Endothelial cell of hepatic sinusoid (primary cell): ENCODE data around the gene MT2A.

Experiments used
- in situ Hi-C: cut with HindIII; loops from 2 replicates; pipeline ENCODE4 v1.10.0; 2017; ENCODE audit warnings: low sequenced_read_pairs

Gene MT2A

DNA sequence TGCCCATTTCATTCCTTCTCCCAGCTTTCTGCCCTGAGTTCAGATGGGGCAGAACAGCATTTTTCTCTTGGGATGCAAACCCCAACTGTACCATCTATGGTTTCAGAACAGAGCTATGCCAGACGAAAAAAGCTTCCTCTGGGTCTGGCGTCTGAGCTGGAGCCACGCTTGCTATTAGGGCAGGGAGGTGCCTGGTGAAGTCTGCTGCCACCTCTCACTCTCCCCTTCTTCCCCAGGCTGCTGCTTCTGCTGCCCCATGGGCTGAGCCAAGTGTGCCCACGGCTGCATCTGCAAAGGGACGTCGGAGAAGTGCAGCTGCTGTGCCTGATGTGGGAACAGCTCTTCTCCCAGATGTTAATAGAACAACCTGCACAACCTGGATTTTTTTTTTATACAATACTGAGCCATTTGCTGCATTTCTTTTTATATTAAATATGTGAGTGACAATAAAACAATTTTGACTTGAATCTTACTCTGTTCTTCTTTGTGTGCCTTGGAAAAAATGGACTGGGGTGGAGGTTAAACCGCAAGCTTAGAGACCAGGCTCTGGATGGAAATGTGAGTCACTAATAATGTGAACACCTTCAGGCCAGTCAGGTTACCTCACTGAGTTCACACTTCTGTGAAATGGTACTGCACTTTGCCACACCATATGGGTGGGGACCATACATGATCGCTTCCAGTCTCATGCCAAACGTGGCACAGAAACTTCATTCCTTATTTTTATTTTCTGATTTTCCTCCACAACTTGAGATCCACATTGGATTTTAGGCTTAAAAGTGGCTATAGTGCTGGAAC, 28.4 kb downstream of the MT2A start:
- in situ Hi-C loops: no loop called here

DNA sequence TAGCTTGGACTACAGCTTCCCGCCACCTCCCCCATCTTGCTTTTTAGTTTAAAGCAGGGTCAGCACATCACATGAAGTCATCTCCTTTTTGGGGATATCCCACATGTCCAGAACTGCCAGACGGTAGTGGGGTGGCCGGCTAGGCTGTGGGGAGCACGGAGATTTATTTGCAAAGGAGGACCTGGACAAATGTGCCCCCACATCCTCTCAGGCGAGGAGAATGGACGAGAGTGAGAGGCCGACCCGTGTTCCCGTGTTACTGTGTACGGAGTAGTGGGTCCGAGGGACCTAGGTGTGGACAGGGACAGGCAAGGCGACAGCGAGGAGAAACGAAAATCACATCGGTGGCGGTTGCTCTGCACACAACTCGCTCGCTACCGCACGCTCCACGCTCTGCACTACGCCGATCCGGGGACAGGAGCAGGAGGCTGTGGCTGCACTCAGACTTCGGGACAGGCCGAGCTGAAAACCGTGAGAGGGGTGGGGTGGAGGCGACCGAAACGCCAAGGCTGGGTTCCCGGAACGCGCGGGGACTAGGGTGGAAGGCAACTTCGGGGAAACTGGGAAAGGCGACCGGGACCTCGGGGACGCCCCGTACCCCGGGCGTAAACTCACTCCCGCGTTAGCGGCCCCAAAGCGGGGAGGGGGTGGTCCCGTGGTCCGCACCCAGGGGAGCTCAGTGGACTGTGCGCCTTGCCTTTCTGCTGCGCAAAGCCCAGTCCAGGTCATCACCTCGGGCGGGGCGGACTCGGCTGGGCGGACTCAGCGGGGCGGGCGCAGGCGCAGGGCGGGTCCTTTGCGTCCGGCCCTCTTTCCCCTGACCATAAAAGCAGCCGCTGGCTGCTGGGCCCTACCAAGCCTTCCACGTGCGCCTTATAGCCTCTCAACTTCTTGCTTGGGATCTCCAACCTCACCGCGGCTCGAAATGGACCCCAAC, 29.7 kb downstream of the MT2A start, which contains the start of gene MT1A:
Gene MT1A (plus strand): TSS at position 853 of the 937 bp plus-strand sequence. CDS start 73 bp downstream, at position 926.
- in situ Hi-C loops: no loop called here

DNA sequence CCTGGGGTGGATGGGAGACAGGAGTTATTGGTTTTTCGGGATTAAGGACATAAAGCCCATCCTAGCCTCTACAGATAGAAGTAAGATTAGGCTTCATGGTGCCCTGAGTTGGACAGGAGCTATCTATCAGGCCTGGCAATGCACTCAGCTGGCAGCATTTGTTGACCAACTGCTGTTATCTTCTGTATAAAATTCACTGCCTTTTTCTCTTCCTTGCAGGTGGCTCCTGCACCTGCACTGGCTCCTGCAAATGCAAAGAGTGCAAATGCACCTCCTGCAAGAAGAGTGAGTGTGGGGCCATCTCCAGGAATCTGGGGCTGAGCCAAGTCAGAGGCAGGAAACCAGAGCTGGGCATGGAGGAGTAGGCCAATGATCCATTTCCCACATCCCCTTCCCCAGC, 30.7 kb downstream of the MT2A start:
- in situ Hi-C loops: no loop called here

DNA sequence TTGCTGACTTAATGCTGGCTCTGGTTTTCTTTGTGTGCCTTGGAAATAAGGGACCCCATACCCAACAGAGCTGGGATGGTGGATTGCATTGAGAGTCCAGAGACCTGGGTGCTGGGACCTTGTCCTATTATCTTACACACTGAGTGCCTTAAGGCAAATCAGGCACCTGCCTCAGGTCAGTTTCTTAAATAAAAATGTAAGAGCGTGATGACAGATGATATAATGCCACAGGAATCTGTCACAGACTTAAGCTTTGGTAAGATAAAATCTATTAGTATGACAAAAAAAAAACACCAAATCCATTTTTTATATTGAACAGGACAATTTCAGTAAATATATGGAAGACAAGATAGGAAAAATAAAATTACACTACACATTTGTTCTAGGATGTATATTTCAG, 31.7 kb downstream of the MT2A start:
- in situ Hi-C loops: no loop called here

DNA sequence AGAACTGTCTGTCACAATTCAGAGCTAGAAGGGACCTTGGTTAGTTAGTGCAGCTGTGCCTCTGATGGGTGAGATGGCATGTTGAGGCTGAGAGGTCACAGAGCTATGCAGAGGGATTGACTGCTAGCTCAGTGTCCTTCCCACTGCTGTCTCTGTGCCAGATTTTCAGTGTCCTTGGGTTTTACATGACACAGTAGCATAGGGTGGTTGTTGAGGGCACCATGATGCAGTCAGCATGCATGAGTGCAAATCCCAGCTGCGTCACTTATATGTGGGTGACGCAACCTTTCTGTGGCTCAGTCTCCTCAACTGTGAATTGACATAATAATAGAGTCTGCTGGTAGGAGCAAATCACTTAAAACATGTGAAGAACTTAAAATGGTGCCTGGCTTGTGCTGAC, 32.8 kb downstream of the MT2A start:
- in situ Hi-C loops: no loop called here

DNA sequence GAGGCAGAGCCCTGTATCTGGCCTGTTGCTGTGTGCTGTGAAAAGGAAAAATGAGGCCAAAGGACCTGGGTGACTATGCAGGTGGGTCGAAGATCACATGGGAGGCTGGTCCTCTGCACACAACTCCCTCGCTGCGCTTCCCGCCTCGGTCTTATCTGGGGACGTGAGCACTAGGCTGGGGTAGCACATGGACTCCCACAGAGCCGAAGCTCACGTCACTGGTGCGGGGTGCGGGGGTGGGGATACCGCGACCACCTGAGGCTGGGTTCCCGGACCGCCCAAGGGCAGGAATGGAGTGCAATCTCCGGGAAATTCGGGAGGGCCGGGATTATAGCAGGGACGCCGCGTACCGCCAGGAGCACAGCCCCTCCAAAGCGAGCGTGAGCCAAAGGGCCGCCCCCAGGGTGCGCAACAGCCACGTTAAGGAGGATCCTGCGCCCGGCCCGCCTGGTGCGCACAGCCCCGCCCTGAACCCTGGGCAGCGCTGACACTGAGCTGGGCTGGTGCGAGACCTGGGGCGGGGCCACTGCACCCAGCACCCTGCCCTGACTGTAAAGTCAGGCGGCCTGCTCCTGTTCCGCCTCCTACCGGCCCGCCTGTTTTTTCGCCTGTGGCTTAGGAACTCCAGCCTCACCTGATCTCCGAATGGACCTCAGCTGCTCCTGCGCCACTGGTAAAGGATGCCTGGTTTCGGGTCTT, 34.8 kb downstream of the MT2A start:
- in situ Hi-C loops: no loop called here

DNA sequence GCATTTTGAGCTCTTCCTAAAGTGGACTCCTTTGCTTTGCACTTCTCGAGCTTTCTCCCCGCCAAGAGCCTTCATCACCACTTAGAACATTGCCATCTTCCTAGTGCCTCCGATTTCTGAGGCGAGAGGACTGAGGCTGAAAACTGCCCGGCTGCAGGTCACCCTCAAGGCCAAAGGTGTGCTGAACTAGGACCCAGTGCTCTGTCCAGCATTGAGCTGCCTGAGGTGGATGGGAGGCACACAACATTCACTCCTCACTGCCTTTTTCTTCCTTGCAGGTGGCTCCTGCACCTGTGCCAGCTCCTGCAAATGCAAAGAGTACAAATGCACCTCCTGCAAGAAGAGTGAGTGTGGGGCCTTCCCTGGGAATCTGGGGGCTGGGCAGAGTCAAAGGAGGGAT, 35.4 kb downstream of the MT2A start:
- in situ Hi-C loops: no loop called here

DNA sequence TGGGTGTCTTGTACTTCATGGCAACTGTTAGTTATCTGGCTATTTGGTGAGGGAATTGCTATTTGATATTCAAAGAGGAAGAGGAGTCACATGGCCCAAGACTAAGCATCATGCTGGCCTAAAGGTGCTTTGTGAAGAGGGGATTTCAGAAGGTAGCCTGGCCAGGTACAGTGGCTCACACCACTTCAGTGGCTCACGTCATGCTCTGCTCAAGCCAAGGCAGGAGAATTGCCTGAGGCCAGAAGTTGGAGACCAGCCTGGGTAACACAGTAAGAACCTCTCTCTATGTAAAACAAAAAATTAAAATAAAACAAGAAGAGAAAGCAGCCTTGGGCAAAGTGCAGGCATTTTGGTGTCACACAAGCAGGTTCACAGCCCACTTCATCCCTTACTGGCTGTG, 36.9 kb downstream of the MT2A start:
- in situ Hi-C loops: no loop called here

DNA sequence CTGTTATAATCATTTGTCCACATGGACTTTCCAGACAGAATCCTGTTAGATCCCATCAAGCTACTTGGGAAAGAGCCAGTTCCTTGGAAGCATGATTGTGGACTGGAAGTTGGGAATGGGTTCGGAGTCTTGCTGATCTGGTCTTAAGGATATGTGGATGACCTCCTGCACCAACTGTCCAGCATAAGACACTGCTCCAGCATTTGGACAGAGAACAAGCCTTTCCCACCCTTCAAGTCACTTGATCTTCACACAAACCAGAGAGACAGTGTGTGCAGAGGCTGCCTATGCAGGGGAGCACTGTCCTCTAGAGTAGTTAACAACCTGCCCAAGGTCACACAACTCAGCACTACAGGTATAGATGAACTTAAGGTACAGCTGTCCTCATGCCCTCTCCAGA, 37.5 kb downstream of the MT2A start:
- in situ Hi-C loops: no loop called here

DNA sequence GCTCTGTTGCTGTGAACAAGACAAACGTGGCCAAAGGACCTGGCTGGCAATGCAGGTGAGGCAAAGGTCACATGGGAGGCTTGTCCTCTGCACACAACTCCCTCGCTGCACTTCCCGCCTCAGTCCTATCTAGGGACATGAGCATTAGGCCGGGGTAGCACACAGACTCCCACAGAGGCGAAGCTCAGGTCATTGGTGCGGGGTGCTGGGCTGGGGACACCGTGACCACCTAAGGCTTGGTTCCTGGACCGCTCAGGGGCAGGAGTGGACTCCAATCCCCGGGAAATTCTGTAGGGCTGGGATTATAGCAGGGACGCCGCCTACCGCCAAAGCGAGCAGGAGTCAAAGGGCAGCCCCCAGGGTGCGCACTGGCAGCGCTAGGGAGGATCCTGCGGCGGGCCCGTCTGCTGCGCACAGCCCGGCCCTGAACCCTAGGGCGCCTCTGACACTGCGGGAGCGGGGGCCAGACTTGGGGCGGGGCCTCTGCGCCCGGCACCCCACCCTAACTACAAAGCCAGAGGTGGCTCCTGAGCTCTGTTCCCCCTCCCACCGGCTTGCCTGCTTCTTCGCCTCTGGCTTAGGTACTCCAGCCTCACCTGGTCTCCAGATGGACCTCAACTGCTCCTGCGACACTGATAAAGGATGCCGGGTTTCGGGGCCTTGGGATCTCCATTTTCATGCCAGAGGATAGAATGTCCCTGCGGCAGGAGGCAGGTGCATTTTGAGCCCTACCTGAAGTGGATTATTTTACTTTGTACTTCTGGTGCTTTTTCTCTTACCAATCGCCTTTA, 39.5 kb downstream of the MT2A start:
- in situ Hi-C loops: no loop called here

DNA sequence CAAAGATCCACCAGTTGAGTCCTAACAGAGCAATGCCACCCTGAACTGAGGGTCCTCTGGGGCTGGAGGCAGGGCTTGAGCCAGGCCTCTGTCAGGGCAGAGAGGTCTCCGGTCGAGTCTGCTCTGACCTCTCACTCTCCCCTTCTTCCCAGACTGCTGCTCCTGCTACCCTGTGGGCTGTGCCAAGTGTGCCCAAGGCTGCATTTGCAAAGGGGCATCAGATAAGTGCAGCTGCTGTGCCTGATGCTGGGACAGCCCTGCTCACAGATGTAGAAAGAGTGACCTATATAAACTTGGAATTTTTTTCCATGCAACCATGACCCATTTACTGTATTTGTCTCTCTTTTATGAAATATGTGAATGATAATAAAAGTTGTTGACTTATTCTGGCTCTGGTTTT, 40.9 kb downstream of the MT2A start:
- in situ Hi-C loops: no loop called here

DNA sequence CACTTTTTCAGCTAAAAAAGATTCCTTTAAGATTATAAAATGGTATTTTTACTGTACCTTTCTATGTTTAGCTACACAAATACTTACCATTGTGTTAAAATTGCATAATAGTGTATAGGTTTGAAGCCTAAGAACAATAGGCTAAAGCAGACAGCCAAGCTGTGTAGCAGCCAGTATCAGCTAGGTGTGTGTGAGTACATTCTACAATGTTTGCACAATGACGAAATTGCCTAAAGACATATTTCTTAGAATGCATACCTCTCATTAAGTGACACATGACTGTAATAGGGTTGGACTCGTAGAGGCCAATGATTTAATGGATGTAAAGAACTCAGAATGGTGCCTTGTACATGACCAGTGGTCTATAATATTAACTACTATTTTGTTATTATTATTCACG, 41.4 kb downstream of the MT2A start:
- in situ Hi-C loops: loop anchor here (5.0 kb wide), 1 partner anchor 83 kb away; the partner anchor contains the start of gene MT4

DNA sequence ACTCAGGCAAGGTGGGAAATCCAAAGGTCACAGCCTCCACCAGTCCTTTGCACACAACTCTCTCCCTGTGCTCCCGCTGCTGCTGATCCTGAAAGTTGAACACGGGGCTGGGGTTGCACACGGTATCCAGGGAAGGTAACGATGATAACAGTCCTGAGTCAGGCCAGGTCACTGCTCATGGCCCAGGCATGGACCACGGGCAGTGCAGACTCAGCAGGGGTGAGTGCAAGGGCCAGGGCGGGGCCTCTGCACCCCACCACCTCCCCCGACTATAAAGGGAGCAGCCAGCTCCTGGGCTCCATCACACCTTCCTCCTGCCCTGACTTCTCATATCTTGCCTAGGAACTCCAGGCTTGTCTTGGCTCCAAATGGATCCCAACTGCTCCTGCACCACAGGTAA, 43.2 kb downstream of the MT2A start, which contains the start of gene MT1B:
Gene MT1B (plus strand): TSS at position 301 of the 400 bp plus-strand sequence. CDS start 68 bp downstream, at position 369.
- in situ Hi-C loops: loop anchor here (5.0 kb wide), 1 partner anchor 84 kb away; the partner anchor contains the start of gene MT4

DNA sequence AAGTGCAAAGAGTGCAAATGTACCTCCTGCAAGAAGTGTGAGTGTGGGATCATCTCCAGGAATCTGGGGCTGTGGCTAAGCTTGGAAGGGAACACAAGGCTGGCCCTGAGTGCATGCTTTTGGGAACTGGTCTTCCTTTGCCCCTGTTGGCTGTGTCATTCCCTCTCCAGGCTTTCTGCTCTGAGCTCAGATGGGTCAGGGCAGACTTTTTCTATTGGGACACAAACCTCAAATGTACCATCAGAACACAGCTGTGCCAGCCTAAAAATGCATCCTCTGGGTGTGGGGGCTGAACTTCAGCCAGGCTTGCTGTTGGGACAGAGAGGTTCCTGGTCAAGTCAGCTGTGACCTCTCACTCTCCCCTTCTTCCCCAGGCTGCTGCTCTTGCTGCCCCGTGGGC, 44.2 kb downstream of the MT2A start:
- in situ Hi-C loops: loop anchor here (5.0 kb wide), 1 partner anchor 85 kb away; the partner anchor contains the start of gene MT4

DNA sequence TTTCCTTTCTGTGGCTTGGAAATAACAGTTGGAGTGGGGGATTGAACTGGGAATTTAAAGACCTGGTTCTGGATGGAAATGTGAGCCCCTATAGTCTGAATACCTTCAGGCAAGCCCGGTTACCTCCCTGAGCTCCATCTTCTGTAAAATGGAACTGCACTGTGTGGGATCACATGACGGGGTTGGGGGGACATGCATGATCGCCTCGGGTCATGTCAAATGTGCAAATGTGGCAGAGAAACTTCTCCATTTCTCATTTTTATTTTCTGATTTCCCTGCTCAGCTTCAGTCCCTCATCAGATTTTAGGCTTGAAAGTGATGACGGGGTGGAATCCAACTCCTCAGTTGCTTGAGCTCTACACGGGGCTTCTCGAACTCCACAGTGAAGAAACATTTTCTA, 44.8 kb downstream of the MT2A start:
- in situ Hi-C loops: loop anchor here (5.0 kb wide), 1 partner anchor 86 kb away; the partner anchor contains the start of gene MT4

DNA sequence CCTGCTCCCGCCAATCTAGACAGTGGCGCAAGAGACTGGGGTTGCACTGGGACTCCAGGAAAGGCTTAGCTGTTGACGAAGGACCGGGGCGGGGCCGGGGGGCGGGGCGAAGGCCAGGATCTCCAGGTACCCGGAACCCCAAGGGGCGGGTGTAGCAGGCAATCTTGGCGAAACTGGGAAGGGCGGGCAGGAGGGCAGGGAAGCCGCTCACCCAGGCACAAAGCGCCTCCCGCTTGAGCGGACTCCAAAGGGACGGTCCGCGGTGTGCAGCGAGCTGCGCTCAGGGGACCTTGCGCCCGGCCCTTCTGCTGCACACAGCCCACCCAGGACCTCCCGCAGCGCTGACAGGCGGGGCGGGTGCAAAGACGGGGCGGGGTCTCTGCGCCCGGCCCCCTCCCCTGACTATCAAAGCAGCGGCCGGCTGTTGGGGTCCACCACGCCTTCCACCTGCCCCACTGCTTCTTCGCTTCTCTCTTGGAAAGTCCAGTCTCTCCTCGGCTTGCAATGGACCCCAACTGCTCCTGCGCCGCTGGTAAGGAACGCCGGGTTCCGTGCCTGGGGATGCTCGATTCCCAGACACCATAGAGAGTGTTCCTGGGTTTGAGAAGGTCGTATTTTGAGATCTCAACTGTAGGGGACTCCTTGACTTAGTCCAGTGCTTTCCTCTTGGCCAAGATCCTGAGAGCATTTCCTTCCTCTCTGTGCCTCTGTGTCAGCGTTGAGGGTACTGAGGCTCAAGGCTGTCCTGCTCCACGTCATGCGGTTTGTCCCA, 49.4 kb downstream of the MT2A start, which contains the start of gene MT1F:
Gene MT1F (plus strand): TSS at position 405 of the 772 bp plus-strand sequence. CDS start 100 bp downstream, at position 505.
- in situ Hi-C loops: no loop called here

DNA sequence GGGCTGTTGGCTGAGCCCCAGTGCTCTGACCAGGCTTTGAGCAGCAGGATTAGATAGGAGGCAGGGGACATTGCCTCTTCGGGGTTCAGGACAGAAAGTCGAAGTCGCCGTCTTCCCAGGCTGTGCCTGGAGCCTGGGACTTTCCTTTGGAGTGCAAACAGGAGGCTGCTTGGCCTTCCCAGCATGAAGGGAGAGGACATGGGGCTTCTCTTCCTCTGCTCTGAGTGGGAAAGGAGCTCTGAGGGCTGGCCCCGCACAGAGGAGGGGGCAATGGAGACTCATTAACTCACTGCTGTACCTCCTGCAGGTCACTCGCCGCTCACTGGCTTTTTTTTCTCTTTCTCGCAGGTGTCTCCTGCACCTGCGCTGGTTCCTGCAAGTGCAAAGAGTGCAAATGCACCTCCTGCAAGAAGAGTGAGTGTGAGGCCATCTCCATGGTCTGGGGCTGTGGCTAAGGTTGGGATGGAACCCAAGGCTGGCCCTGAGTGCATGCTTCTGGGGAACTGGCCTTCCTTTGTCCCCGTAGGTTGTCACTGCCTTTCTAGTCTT, 50.0 kb downstream of the MT2A start:
- in situ Hi-C loops: no loop called here
